Right lobe of liver (tissue), 4 donors: ENCODE data around the gene ZKSCAN3.

Source experiments
- CTCF ChIP-seq, 4 donors: fragments of 200-600 bp in 3 of 4; fragments of 450-650 bp in 1 of 4; IDR thresholded peaks; one replicate each; pipeline versions ENCODE4 v1.5.1 to v1.8.0; 2016 to 2022; ENCODE audit warnings: antibody characterized with exemption in 4 of 4, mild to moderate bottlenecking in 2 of 4
- POLR2A ChIP-seq: fragments of 450-650 bp; IDR thresholded peaks from one replicate; pipeline ENCODE4 v1.6.1; 2017; ENCODE audit warnings: antibody characterized with exemption, mild to moderate bottlenecking
- donor health status: DM: no; HTN: no; CAD: no.
- donor health status: DM: no; HTN: no; CAD: no.
- donor health status: DM: no; HTN: yes; CAD: no.

- no peak for TF ChIP-seq CTCF (IDR thresholded peaks at IDR 0.05)
- TF ChIP-seq POLR2A, result no peak
Measured at GRCh38 chr6:28407401-28407800, 57.7 kb downstream of the ZKSCAN3 start.
